H1 (cell line): Measurements from ENCODE around the gene NFXL1. TPM values are rescaled to one million over a fixed set of nuclear protein-coding genes. Genes with fewer than 3 reads are reported as not detected.

Experiments
- ASH2L ChIP-seq: fragments of 200-600, 300-600 bp; sonication (generic); IDR thresholded peaks from one replicate; pipeline ENCODE4 v1.7.1; 2017; ENCODE audit warnings: low read length
- CEBPB ChIP-seq: IDR thresholded peaks from 2 replicates; pipeline ENCODE4 v1.6.1; 2012; ENCODE audit warnings: low read depth, low read length
- EZH2 ChIP-seq: fragments of 200-600 bp; sonication (generic); IDR thresholded peaks from 2 replicates; pipeline ENCODE4 v1.7.1; 2012; ENCODE audit warnings: low read depth, mild to moderate bottlenecking, moderate library complexity, low read length, inconsistent platforms; ENCODE audit not compliant: severe bottlenecking
- FOSL1 ChIP-seq: IDR thresholded peaks from 2 replicates; pipeline ENCODE4 v1.6.1; 2011; ENCODE audit warnings: mild to moderate bottlenecking, low read depth, low read length, moderate library complexity; ENCODE audit not compliant: insufficient read depth
- POLR2A ChIP-seq, 2 experiments: IDR thresholded peaks; 1 replicate in 1 of 2; 2 replicates in 1 of 2; pipeline ENCODE4 v1.6.1; 2011; ENCODE audit warnings: low read depth in 2 of 2, low read length in 2 of 2, mild to moderate bottlenecking in 2 of 2; ENCODE audit errors: control extremely low read depth in 1 of 2
- RXRA ChIP-seq: IDR thresholded peaks from 2 replicates; pipeline ENCODE4 v1.6.1; 2011; ENCODE audit warnings: low read depth, mild to moderate bottlenecking, low read length, moderate library complexity; ENCODE audit not compliant: insufficient read depth
- SIX5 ChIP-seq: IDR thresholded peaks from 2 replicates; pipeline ENCODE4 v1.6.1; 2011; ENCODE audit warnings: mild to moderate bottlenecking, low read depth, low read length
- SP1 ChIP-seq: IDR thresholded peaks from 2 replicates; pipeline ENCODE4 v1.6.1; 2011; ENCODE audit warnings: low read depth, low read length
- TCF12 ChIP-seq: IDR thresholded peaks from 2 replicates; pipeline ENCODE4 v1.6.1; 2011; ENCODE audit warnings: low read depth, mild to moderate bottlenecking, low read length
- polyA plus RNA-seq, 7 experiments: library from polyadenylated mRNA; depleted of rRNA in 3 of 7; stranded (reverse) in 5 of 7; unstranded in 2 of 7; fragments of >200 nt in 5 of 7; fragments of 200-250 nt in 2 of 7; gene quantifications; 1 replicate in 5 of 7; 2 replicates in 1 of 7; 4 replicates in 1 of 7; pipeline versions ENCODE4 v1.2.1 to v1.2.3, GENCODE V29; 2011 to 2013; ENCODE audit warnings: missing spikeins in 2 of 7, mixed read lengths in 2 of 7
- total RNA-seq: library from RNA; stranded (reverse); fragmentation: NEBNext Ultra II Directional; extraction: Animal tissue kit (Norgen Biotek cat#: 25700); gene quantifications from 2 replicates; pipeline ENCODE4 v1.2.1, GENCODE V29; 2021
- TF ChIP-seq, protein P1 (sequence below): fragments of 300-600 bp; sonication (generic); IDR thresholded peaks from 2 replicates; pipeline ENCODE4 v1.7.1; 2012; ENCODE audit warnings: low read length, moderate library complexity, mild to moderate bottlenecking, inconsistent platforms; ENCODE audit not compliant: insufficient replicate concordance

The NFXL1 gene
- total and polyA plus RNA-seq, 2 of the 8 experiments (the other 6 are each of a cell fraction or from before 2014, with no cell fraction given), result 10.0 to 29.5 TPM

DNA sequence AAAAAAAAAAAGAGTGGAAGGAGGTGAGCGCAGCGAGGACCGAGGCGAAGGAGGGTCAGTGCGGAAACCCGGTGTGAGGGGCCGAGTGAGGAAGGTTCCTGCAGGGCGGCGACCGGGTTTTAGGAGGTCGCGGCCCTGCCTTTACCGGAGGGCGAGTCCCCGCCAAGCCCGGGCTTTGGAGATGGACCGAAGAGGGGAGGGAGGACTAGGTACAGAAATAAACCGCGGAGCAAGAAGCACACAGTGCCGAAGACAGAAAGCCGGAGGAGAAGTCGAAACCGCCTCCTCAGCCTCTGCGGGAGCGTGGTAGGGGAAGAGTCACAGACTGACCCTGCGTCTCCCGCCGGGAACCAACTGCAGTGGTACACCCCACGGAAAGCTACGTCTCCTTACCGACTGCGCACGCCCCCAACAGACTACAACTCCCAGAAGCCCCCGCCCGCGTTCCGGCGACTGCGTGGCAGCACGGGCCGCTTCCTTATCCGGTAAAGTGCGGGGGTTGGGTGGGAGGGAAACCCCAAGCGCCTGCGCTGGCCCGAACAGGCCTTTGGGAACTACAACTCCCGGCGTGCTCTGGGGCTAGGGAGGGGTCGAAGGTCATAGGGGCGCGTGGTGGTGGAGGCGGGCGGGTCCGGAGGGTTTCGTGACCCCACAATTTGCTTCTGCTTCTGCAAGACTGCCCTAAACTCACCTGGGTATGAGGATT lies at the start of gene NFXL1 (continued):
- TF ChIP-seq, protein P1, sequence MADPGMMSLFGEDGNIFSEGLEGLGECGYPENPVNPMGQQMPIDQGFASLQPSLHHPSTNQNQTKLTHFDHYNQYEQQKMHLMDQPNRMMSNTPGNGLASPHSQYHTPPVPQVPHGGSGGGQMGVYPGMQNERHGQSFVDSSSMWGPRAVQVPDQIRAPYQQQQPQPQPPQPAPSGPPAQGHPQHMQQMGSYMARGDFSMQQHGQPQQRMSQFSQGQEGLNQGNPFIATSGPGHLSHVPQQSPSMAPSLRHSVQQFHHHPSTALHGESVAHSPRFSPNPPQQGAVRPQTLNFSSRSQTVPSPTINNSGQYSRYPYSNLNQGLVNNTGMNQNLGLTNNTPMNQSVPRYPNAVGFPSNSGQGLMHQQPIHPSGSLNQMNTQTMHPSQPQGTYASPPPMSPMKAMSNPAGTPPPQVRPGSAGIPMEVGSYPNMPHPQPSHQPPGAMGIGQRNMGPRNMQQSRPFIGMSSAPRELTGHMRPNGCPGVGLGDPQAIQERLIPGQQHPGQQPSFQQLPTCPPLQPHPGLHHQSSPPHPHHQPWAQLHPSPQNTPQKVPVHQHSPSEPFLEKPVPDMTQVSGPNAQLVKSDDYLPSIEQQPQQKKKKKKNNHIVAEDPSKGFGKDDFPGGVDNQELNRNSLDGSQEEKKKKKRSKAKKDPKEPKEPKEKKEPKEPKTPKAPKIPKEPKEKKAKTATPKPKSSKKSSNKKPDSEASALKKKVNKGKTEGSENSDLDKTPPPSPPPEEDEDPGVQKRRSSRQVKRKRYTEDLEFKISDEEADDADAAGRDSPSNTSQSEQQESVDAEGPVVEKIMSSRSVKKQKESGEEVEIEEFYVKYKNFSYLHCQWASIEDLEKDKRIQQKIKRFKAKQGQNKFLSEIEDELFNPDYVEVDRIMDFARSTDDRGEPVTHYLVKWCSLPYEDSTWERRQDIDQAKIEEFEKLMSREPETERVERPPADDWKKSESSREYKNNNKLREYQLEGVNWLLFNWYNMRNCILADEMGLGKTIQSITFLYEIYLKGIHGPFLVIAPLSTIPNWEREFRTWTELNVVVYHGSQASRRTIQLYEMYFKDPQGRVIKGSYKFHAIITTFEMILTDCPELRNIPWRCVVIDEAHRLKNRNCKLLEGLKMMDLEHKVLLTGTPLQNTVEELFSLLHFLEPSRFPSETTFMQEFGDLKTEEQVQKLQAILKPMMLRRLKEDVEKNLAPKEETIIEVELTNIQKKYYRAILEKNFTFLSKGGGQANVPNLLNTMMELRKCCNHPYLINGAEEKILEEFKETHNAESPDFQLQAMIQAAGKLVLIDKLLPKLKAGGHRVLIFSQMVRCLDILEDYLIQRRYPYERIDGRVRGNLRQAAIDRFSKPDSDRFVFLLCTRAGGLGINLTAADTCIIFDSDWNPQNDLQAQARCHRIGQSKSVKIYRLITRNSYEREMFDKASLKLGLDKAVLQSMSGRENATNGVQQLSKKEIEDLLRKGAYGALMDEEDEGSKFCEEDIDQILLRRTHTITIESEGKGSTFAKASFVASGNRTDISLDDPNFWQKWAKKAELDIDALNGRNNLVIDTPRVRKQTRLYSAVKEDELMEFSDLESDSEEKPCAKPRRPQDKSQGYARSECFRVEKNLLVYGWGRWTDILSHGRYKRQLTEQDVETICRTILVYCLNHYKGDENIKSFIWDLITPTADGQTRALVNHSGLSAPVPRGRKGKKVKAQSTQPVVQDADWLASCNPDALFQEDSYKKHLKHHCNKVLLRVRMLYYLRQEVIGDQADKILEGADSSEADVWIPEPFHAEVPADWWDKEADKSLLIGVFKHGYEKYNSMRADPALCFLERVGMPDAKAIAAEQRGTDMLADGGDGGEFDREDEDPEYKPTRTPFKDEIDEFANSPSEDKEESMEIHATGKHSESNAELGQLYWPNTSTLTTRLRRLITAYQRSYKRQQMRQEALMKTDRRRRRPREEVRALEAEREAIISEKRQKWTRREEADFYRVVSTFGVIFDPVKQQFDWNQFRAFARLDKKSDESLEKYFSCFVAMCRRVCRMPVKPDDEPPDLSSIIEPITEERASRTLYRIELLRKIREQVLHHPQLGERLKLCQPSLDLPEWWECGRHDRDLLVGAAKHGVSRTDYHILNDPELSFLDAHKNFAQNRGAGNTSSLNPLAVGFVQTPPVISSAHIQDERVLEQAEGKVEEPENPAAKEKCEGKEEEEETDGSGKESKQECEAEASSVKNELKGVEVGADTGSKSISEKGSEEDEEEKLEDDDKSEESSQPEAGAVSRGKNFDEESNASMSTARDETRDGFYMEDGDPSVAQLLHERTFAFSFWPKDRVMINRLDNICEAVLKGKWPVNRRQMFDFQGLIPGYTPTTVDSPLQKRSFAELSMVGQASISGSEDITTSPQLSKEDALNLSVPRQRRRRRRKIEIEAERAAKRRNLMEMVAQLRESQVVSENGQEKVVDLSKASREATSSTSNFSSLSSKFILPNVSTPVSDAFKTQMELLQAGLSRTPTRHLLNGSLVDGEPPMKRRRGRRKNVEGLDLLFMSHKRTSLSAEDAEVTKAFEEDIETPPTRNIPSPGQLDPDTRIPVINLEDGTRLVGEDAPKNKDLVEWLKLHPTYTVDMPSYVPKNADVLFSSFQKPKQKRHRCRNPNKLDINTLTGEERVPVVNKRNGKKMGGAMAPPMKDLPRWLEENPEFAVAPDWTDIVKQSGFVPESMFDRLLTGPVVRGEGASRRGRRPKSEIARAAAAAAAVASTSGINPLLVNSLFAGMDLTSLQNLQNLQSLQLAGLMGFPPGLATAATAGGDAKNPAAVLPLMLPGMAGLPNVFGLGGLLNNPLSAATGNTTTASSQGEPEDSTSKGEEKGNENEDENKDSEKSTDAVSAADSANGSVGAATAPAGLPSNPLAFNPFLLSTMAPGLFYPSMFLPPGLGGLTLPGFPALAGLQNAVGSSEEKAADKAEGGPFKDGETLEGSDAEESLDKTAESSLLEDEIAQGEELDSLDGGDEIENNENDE, result no peak
- TF ChIP-seq RXRA, result no peak
- TF ChIP-seq CEBPB, result no peak
- TF ChIP-seq SIX5, result peak; percentile 80
- no peak for TF ChIP-seq SP1
- TF ChIP-seq ASH2L, result peak; percentile 90
- no peak for TF ChIP-seq TCF12
- no peak for TF ChIP-seq EZH2
- peak; percentile 74 to 86 for TF ChIP-seq POLR2A (IDR thresholded peaks at IDR 0.05; ENCODE audit: control extremely low read depth in 1 of 2, low read depth in 2 of 2, low read length in 2 of 2)
- TF ChIP-seq FOSL1, result no peak
- TF ChIP-seq, all 59 proteins: peak for 21
